ENCODE measurements around the gene MPPED2.

DNA sequence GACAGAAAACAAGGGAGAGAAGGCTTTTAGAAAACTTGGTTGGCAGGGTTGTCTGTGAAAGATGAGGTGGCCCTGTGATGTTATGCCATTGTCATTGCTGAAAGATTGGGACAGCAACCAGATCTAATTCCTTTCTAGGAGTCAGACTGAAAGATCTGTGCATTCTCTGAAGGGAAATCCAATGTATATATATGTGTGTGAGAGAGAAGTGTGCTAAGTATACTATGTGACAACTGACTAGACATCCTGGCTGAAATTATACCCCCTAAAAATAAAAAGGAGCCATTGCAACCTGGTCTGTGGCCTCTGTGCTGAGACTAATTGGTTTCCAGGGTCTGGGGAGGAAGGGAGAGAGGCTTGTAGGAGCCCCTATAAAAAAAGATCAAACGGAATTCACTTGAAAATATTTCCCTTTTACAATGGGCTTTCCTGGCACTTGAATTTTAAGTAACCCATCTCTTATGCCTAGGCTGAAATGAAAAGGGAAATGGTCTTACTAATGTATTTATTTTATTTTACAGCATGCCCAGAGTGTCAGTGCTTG is 1.2 kb upstream of the MPPED2 start:
- TF ChIP-seq, protein P1, sequence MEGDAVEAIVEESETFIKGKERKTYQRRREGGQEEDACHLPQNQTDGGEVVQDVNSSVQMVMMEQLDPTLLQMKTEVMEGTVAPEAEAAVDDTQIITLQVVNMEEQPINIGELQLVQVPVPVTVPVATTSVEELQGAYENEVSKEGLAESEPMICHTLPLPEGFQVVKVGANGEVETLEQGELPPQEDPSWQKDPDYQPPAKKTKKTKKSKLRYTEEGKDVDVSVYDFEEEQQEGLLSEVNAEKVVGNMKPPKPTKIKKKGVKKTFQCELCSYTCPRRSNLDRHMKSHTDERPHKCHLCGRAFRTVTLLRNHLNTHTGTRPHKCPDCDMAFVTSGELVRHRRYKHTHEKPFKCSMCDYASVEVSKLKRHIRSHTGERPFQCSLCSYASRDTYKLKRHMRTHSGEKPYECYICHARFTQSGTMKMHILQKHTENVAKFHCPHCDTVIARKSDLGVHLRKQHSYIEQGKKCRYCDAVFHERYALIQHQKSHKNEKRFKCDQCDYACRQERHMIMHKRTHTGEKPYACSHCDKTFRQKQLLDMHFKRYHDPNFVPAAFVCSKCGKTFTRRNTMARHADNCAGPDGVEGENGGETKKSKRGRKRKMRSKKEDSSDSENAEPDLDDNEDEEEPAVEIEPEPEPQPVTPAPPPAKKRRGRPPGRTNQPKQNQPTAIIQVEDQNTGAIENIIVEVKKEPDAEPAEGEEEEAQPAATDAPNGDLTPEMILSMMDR (IDR thresholded peaks at IDR 0.05; ENCODE audit: insufficient read depth, low read depth, low read length) = no peak
- no peak for TF ChIP-seq EZH2 (IDR thresholded peaks at IDR 0.05; ENCODE audit: insufficient read depth, low read length)
